Progenitor cell of endocrine pancreas (in vitro differentiated cells): ENCODE results near the gene DEDD2. TPM values are rescaled to one million over a fixed set of nuclear protein-coding genes. Genes with fewer than 3 reads are reported as not detected.

ENCODE experiments used
- DNase-seq: peaks from one replicate; pipeline ENCODE4 v3.0.0; 2021; ENCODE audit warnings: low spot score; ENCODE audit not compliant: unreplicated experiment
- H3K27ac Mint-ChIP-seq: 2 replicates; pipeline ENCODE4 v1.8.0; 2021; ENCODE audit warnings: mild to moderate bottlenecking, moderate library complexity, mixed read lengths
- H3K27me3 Mint-ChIP-seq: 2 replicates; pipeline ENCODE4 v1.8.0; 2021; ENCODE audit warnings: mixed read lengths
- H3K36me3 Mint-ChIP-seq: 2 replicates; pipeline ENCODE4 v1.8.0; 2022; ENCODE audit warnings: mixed read lengths; ENCODE audit not compliant: insufficient read depth
- H3K4me1 Mint-ChIP-seq: 2 replicates; pipeline ENCODE4 v1.8.0; 2021; ENCODE audit warnings: low read depth, mixed read lengths
- H3K4me3 Mint-ChIP-seq: 2 replicates; pipeline ENCODE4 v1.8.0; 2021; ENCODE audit warnings: low read depth, mild to moderate bottlenecking, moderate library complexity, mixed read lengths
- H3K9me3 Mint-ChIP-seq: 2 replicates; pipeline ENCODE4 v1.8.0; 2021; ENCODE audit warnings: low read depth, mixed read lengths
- CTCF ChIP-seq: fragments of 200-600 bp; sonication (generic); IDR thresholded peaks from one replicate; pipeline ENCODE4 v1.5.0; 2021; ENCODE audit warnings: antibody characterized with exemption, mild to moderate bottlenecking; ENCODE audit not compliant: unreplicated experiment
- total RNA-seq: library from RNA; stranded (reverse); gene quantifications from 2 replicates; pipeline ENCODE4 v1.2.1, GENCODE V29; 2021

Gene DEDD2
- total RNA-seq, 1 donor from 2014 or later, result 38.3 TPM

- H3K27me3 Mint-ChIP-seq, result peaks cover 84% of the 10 kb centered on the region
- no peak for TF ChIP-seq CTCF
- H3K27ac Mint-ChIP-seq, result no peak overlapping the region
- no peaks in the 10 kb centered on the region for H3K9me3 Mint-ChIP-seq
- peaks cover 4% of the 10 kb centered on the region for H3K4me1 Mint-ChIP-seq
- no peaks in the 10 kb centered on the region for H3K36me3 Mint-ChIP-seq
- H3K4me3 Mint-ChIP-seq, result no peak overlapping the region
- no peak for DNase-seq
Observed at GRCh38 chr19:42158926-42159325, 58.6 kb downstream of the DEDD2 start.

- Mint-ChIP-seq H3K4me3 (no peak overlapping the region), H3K27ac (no peak overlapping the region), H3K9me3 (no peaks in the 10 kb centered on the region), H3K36me3 (no peaks in the 10 kb centered on the region), H3K27me3 (peaks cover 75% of the 10 kb centered on the region), H3K4me1 (peaks cover 24% of the 10 kb centered on the region)
- TF ChIP-seq CTCF, result no peak
- no peak for DNase-seq
Observed at GRCh38 chr19:42156571-42156970, 60.9 kb downstream of the DEDD2 start.

- Mint-ChIP-seq H3K4me1 (peaks cover 26% of the 10 kb centered on the region), H3K4me3 (no peak overlapping the region), H3K27ac (no peak overlapping the region), H3K36me3 (no peaks in the 10 kb centered on the region), H3K9me3 (no peaks in the 10 kb centered on the region), H3K27me3 (peaks cover 68% of the 10 kb centered on the region)
- no peak for TF ChIP-seq CTCF
- no peak for DNase-seq
Observed at GRCh38 chr19:42155796-42156195, 61.7 kb downstream of the DEDD2 start.

GRCh38 chr19:42154471-42155323 is 62.8 kb downstream of the DEDD2 start:
- Mint-ChIP-seq H3K9me3 (no peaks in the 10 kb centered on the region), H3K27me3 (peaks cover 58% of the 10 kb centered on the region), H3K4me3 (no peak overlapping the region), H3K27ac (no peak overlapping the region), H3K36me3 (no peaks in the 10 kb centered on the region), H3K4me1 (peaks cover 28% of the 10 kb centered on the region)
- DNase-seq, result no peak
- no peak for TF ChIP-seq CTCF

GRCh38 chr19:42153672-42154433 is 63.6 kb downstream of the DEDD2 start:
- no peak overlapping the region for H3K4me3 Mint-ChIP-seq
- H3K27me3 Mint-ChIP-seq, result peaks cover 62% of the 10 kb centered on the region
- TF ChIP-seq CTCF, result no peak
- H3K9me3 Mint-ChIP-seq, result no peaks in the 10 kb centered on the region
- H3K4me1 Mint-ChIP-seq, result peaks cover 31% of the 10 kb centered on the region
- no peaks in the 10 kb centered on the region for H3K36me3 Mint-ChIP-seq
- H3K27ac Mint-ChIP-seq, result no peak overlapping the region
- DNase-seq, result no peak
